ENCODE data around the gene WHRN. TPM values are rescaled to one million over a fixed set of nuclear protein-coding genes. Genes with fewer than 3 reads are reported as not detected.

The WHRN gene
- total RNA-seq, 1 donor from 2014 or later: 1.1 TPM

DNA sequence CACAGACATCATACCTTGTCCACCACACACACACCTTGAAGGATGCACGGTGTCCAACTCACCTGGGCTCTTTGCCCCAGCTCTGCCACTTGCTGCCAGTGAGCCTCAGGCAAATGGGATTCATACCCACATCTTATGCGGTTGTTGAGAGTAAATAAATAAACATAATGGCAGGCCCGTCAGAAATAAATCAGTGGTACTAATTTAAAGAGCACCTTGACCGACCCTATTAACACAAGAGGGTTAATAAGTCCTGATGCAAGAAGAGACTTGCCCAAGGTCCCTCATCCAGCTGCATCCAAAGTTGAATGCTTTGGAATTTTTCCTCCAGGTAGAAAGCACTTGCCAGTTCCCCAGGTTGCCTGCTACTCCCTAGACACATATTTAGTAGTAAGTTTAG lies 105.9 kb downstream of the WHRN start:
- Histone ChIP-seq H3K27me3 (no peaks in the 10 kb centered on the region), H2AFZ (replicated peaks) (no peak overlapping the region), H3K9ac (no peak overlapping the region), H3K4me1 (peaks cover 8% of the 10 kb centered on the region), H3K27ac (no peak overlapping the region), H3K4me3 (no peak overlapping the region), H4K20me1 (ENCODE audit: low read depth) (no peaks in the 10 kb centered on the region), H3K4me2 (no peak overlapping the region), H3F3A (ENCODE audit: low read depth) (peaks cover 20% of the 10 kb centered on the region), H3K79me2 (ENCODE audit: low read depth) (no peaks in the 10 kb centered on the region), H3K9me3 (ENCODE audit: low read depth) (no peaks in the 10 kb centered on the region), H3K36me3 (no peaks in the 10 kb centered on the region)
- Mint-ChIP-seq H3K27me3 (ENCODE audit: insufficient read depth, low read depth) (peaks cover 11% of the 10 kb centered on the region), H3K4me3 (no peak overlapping the region), H3K9me3 (no peaks in the 10 kb centered on the region), H3K27ac (no peak overlapping the region), H3K36me3 (no peaks in the 10 kb centered on the region), H3K4me1 (peaks cover 21% of the 10 kb centered on the region)
- DNase-seq (ENCODE audit: low spot score): no peak
- TF ChIP-seq EZH2phosphoT487 (IDR thresholded peaks at IDR 0.05) (no peak), EZH2 (IDR thresholded peaks at IDR 0.05) (no peak)
- TF ChIP-seq, protein P1, sequence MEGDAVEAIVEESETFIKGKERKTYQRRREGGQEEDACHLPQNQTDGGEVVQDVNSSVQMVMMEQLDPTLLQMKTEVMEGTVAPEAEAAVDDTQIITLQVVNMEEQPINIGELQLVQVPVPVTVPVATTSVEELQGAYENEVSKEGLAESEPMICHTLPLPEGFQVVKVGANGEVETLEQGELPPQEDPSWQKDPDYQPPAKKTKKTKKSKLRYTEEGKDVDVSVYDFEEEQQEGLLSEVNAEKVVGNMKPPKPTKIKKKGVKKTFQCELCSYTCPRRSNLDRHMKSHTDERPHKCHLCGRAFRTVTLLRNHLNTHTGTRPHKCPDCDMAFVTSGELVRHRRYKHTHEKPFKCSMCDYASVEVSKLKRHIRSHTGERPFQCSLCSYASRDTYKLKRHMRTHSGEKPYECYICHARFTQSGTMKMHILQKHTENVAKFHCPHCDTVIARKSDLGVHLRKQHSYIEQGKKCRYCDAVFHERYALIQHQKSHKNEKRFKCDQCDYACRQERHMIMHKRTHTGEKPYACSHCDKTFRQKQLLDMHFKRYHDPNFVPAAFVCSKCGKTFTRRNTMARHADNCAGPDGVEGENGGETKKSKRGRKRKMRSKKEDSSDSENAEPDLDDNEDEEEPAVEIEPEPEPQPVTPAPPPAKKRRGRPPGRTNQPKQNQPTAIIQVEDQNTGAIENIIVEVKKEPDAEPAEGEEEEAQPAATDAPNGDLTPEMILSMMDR (IDR thresholded peaks at IDR 0.05): no peak

DNA sequence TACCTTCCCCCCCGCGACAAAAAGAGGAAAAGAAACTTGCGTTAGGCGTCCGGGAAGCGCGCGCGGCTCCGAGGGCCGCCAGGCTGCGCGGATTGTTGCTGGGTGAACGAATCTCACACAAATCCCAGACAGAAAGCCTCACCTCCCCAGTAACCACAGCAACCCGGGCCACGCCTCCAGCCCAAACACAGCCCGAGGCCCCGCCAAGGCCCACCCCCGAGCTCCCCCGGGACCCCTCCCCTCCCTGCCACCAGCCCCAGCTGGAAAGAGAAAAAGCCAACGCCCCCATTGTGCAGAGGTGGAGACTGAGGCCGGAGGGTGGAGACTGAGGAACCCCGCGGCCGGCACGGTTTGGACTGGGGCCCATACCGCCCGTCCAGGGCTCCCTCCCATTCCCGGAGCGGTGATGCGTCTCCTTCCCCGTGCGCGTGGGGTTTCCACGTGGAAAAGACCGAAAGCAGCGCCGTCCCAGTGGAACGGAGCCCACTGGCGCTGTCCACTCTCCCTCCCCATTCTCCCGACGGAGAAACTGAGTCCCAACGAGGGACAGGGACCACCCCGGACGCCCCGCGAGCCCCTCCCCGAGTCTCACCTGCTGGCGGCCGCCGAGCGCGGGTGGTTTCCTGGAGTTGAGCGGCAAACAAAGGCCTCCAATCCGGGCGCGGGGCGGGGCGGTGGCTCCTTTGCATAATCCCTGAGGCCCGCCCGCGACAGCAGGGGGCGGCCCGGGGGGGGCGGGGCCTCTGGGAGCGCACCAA lies 107.2 kb downstream of the WHRN start:
- Mint-ChIP-seq H3K4me3 (peak overlapping the region; percentile 93), H3K27ac (peak overlapping the region; percentile 77), H3K9me3 (no peaks in the 10 kb centered on the region), H3K27me3 (ENCODE audit: insufficient read depth, low read depth) (peaks cover 11% of the 10 kb centered on the region), H3K36me3 (no peaks in the 10 kb centered on the region), H3K4me1 (peaks cover 21% of the 10 kb centered on the region)
- no peaks in the 10 kb centered on the region for H3K79me2 ChIP-seq (ENCODE audit: low read depth)
- no peaks in the 10 kb centered on the region for H3K9me3 ChIP-seq (ENCODE audit: low read depth)
- DNase-seq (ENCODE audit: low spot score): peak; percentile 98
- H2AFZ ChIP-seq (replicated peaks): peak overlapping the region; percentile 52
- no peaks in the 10 kb centered on the region for H4K20me1 ChIP-seq (ENCODE audit: low read depth)
- TF ChIP-seq, protein P1 (IDR thresholded peaks at IDR 0.05): no peak
- no peak for TF ChIP-seq EZH2phosphoT487 (IDR thresholded peaks at IDR 0.05)
- TF ChIP-seq EZH2 (IDR thresholded peaks at IDR 0.05): no peak
- peak overlapping the region; percentile 80 for H3K4me2 ChIP-seq
- H3K9ac ChIP-seq: no peak overlapping the region
- peaks cover 8% of the 10 kb centered on the region for H3K4me1 ChIP-seq
- no peak overlapping the region for H3K27ac ChIP-seq
- peak overlapping the region; percentile 65 for H3K4me3 ChIP-seq
- H3K36me3 ChIP-seq: no peaks in the 10 kb centered on the region
- H3K27me3 ChIP-seq: no peaks in the 10 kb centered on the region
- H3F3A ChIP-seq (ENCODE audit: low read depth): peaks cover 20% of the 10 kb centered on the region

DNA sequence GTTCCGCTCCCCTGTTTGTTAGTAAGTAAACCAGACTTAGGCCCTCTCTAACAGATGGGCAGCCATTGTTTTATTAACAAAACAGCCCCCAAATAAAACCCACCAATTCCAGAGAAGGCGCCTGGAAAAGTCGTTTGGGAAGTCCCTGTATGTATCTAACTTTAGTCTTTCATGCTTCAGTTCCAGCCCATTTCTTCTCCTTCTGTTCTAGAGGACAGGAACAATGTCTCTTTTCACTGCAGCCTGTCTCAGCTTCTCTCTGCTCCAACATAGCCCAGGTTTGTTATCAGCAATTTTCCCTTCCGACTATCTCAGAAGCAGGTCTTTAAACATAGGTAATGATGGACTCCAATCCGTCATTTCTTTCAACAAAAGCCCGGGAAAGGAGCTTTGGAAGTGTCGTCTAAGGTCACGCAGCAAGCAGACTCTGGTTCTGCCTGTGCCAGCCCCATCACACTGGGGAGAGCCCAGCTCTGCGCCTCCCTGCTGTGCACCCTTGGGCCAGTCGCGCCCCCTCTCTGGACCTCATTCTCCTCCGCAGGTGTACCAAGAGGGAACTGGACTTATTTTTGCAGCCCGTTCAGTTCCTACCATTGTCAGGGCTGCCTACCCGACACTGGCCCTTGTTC lies 107.9 kb downstream of the WHRN start:
- Histone ChIP-seq H3F3A (ENCODE audit: low read depth) (peaks cover 20% of the 10 kb centered on the region), H3K79me2 (ENCODE audit: low read depth) (no peaks in the 10 kb centered on the region), H3K36me3 (no peaks in the 10 kb centered on the region), H2AFZ (replicated peaks) (peak overlapping the region; percentile 52), H3K9ac (no peak overlapping the region), H3K4me3 (peak overlapping the region; percentile 65), H4K20me1 (ENCODE audit: low read depth) (no peaks in the 10 kb centered on the region), H3K4me2 (peak overlapping the region; percentile 80), H3K9me3 (ENCODE audit: low read depth) (no peaks in the 10 kb centered on the region), H3K27me3 (no peaks in the 10 kb centered on the region), H3K4me1 (peaks cover 8% of the 10 kb centered on the region), H3K27ac (no peak overlapping the region)
- peak overlapping the region; percentile 77 for H3K27ac Mint-ChIP-seq
- H3K4me1 Mint-ChIP-seq: peaks cover 27% of the 10 kb centered on the region
- no peaks in the 10 kb centered on the region for H3K36me3 Mint-ChIP-seq
- DNase-seq (ENCODE audit: low spot score): no peak
- H3K27me3 Mint-ChIP-seq (ENCODE audit: insufficient read depth, low read depth): peaks cover 11% of the 10 kb centered on the region
- TF ChIP-seq EZH2 (IDR thresholded peaks at IDR 0.05) (no peak), EZH2phosphoT487 (IDR thresholded peaks at IDR 0.05) (no peak)
- TF ChIP-seq, protein P1 (IDR thresholded peaks at IDR 0.05): no peak
- H3K4me3 Mint-ChIP-seq: peak overlapping the region; percentile 93
- H3K9me3 Mint-ChIP-seq: no peaks in the 10 kb centered on the region
